Measurements from ENCODE around the gene KDM4E.
"Not testable (repeated sequence)": the region's sequence is repeated elsewhere in the genome, so short reads cannot be mapped to it uniquely, and the experiment has no call there.

Gene KDM4E

GRCh38 chr11:95024958-95025357 is at the start of gene KDM4E:
Gene KDM4E, plus strand, starts transcription at chr11:95025258. Its CDS starts 300 bp downstream, at chr11:95025558.
- no peak for DNase-seq

- no peak for DNase-seq
These were observed 49.5 kb upstream of the KDM4E start for GRCh38 chr11:94975599-94975998.

GRCh38 chr11:94987378-94987777 is 37.7 kb upstream of the KDM4E start:
- no peak for DNase-seq

GRCh38 chr11:94988748-94989147 is 36.3 kb upstream of the KDM4E start:
- DNase-seq, result no peak

GRCh38 chr11:94993400-94993943 is 31.6 kb upstream of the KDM4E start:
- no peak for DNase-seq

GRCh38 chr11:94997437-94997836 is 27.6 kb upstream of the KDM4E start:
- DNase-seq, result peak; percentile 8

- no peak for DNase-seq
These were observed 26.8 kb upstream of the KDM4E start for GRCh38 chr11:94998285-94998684.

GRCh38 chr11:95003716-95004115 is 21.3 kb upstream of the KDM4E start:
- no peak for DNase-seq

GRCh38 chr11:95005642-95006041 is 19.4 kb upstream of the KDM4E start:
- no peak for DNase-seq

GRCh38 chr11:95011376-95011775 is 13.7 kb upstream of the KDM4E start:
- DNase-seq, result no peak

- no peak for DNase-seq
These were observed 10.8 kb upstream of the KDM4E start for GRCh38 chr11:95014184-95014821.

- DNase-seq, result no peak
These were observed 8.9 kb upstream of the KDM4E start for GRCh38 chr11:95016139-95016538.

- DNase-seq, result not testable (repeated sequence)
These were observed 3.6 kb upstream of the KDM4E start for GRCh38 chr11:95021468-95021867.

- not testable (repeated sequence) for DNase-seq
These were observed 536 bp downstream of the KDM4E start for GRCh38 chr11:95025594-95025993.

- no peak for DNase-seq
These were observed 3.3 kb downstream of the KDM4E start for GRCh38 chr11:95028357-95028756.

- no peak for DNase-seq
These were observed 8.0 kb downstream of the KDM4E start for GRCh38 chr11:95033051-95033450.

- DNase-seq, result peak; percentile 70
These were observed 10.3 kb downstream of the KDM4E start for GRCh38 chr11:95035316-95035715.

GRCh38 chr11:95037356-95038035 is 12.4 kb downstream of the KDM4E start:
- DNase-seq, result not testable (repeated sequence)

- DNase-seq, result no peak
These were observed 17.2 kb downstream of the KDM4E start for GRCh38 chr11:95042239-95042638.

- DNase-seq, result no peak
These were observed 17.8 kb downstream of the KDM4E start for GRCh38 chr11:95042906-95043305.

GRCh38 chr11:95044010-95044409 is 19.0 kb downstream of the KDM4E start:
- no peak for DNase-seq

GRCh38 chr11:95045812-95046211 is 20.8 kb downstream of the KDM4E start:
- DNase-seq, result no peak

- DNase-seq, result not testable (repeated sequence)
These were observed 24.1 kb downstream of the KDM4E start, which contains the start of gene KDM4F for GRCh38 chr11:95049122-95049521. Gene KDM4F, plus strand, starts transcription at chr11:95049422.

GRCh38 chr11:95050595-95051202 is 25.6 kb downstream of the KDM4E start:
- DNase-seq, result no peak
